HL-60/S4 treated with retinoic acid at 250 ng/mL for 4 days and 3 days (cell line): ENCODE results near the gene PLCB2.

ENCODE experiments used
- in situ Hi-C: fragments of 300-500 bp; cut with MboI; formaldehyde crosslinking; loops from 2 replicates; pipeline ENCODE4 v1.7.0; 2022; ENCODE audit warnings: low sequenced_read_pairs

Gene PLCB2

GRCh38 chr15:40287968-40288367 lies 19.8 kb downstream of the PLCB2 start:
- in situ Hi-C loops: no loop called here

- in situ Hi-C loops: no loop called here
Measured at GRCh38 chr15:40287505-40287904, 20.2 kb downstream of the PLCB2 start.

- in situ Hi-C loops: no loop called here
Measured at GRCh38 chr15:40286794-40287193, 20.9 kb downstream of the PLCB2 start.

GRCh38 chr15:40286061-40286532 lies 21.6 kb downstream of the PLCB2 start:
- in situ Hi-C loops: no loop called here

GRCh38 chr15:40285554-40286011 lies 22.2 kb downstream of the PLCB2 start:
- in situ Hi-C loops: no loop called here

- in situ Hi-C loops: no loop called here
Measured at GRCh38 chr15:40285151-40285550, 22.6 kb downstream of the PLCB2 start.

GRCh38 chr15:40283615-40284300 lies 24.0 kb downstream of the PLCB2 start:
- in situ Hi-C loops: no loop called here

GRCh38 chr15:40282869-40283614 lies 24.7 kb downstream of the PLCB2 start, which contains the start of gene ANKRD63:
ANKRD63 (minus strand) TSS chr15:40283064; CDS start chr15:40282586, 478 bp downstream.
- in situ Hi-C loops: no loop called here

- in situ Hi-C loops: no loop called here
Measured at GRCh38 chr15:40282147-40282868, 25.4 kb downstream of the PLCB2 start.

GRCh38 chr15:40281801-40282146 lies 26.0 kb downstream of the PLCB2 start:
- in situ Hi-C loops: no loop called here

- in situ Hi-C loops: no loop called here
Measured at GRCh38 chr15:40281057-40281800, 26.5 kb downstream of the PLCB2 start.

- in situ Hi-C loops: no loop called here
Measured at GRCh38 chr15:40280260-40281056, 27.3 kb downstream of the PLCB2 start.

GRCh38 chr15:40279437-40280141 lies 28.1 kb downstream of the PLCB2 start:
- in situ Hi-C loops: loop anchor here (10.0 kb wide), 1 partner anchor 65 kb away; no protein-coding TSS in a partner anchor

- in situ Hi-C loops: loop anchor here (10.0 kb wide), 1 partner anchor 63 kb away; no protein-coding TSS in a partner anchor
Measured at GRCh38 chr15:40278026-40278425, 29.7 kb downstream of the PLCB2 start.

- in situ Hi-C loops: loop anchor here (10.0 kb wide), 1 partner anchor 63 kb away; no protein-coding TSS in a partner anchor
Measured at GRCh38 chr15:40277471-40277870, 30.3 kb downstream of the PLCB2 start.

- in situ Hi-C loops: loop anchor here (10.0 kb wide), 1 partner anchor 62 kb away; no protein-coding TSS in a partner anchor
Measured at GRCh38 chr15:40276927-40277326, 30.8 kb downstream of the PLCB2 start.

- in situ Hi-C loops: loop anchor here (10.0 kb wide), 1 partner anchor 61 kb away; no protein-coding TSS in a partner anchor
Measured at GRCh38 chr15:40275954-40276353, 31.8 kb downstream of the PLCB2 start.

- in situ Hi-C loops: loop anchor here (10.0 kb wide), 1 partner anchor 61 kb away; no protein-coding TSS in a partner anchor
Measured at GRCh38 chr15:40275523-40275922, 32.2 kb downstream of the PLCB2 start.
